Measurements from ENCODE around the gene ADAM10. TPM values are rescaled to one million over a fixed set of nuclear protein-coding genes. Genes with fewer than 3 reads are reported as not detected.

ADAM10 gene
- total RNA-seq, 1 experiment from 2014 or later, result 133 TPM

GRCh38 chr15:58682234-58682633 lies 67.3 kb downstream of the ADAM10 start (continued):
- TF ChIP-seq AFF4 (CRISPR knock-in tag; IDR thresholded peaks at IDR 0.05; ENCODE audit: borderline replicate concordance) (no peak), FOXK1 (CRISPR knock-in tag; IDR thresholded peaks at IDR 0.05) (no peak), E2F4 (CRISPR knock-in tag; IDR thresholded peaks at IDR 0.05; ENCODE audit: borderline replicate concordance, low read depth) (no peak), PREB (CRISPR knock-in tag; IDR thresholded peaks at IDR 0.05; ENCODE audit: borderline replicate concordance) (no peak), IRF1 (CRISPR knock-in tag; IDR thresholded peaks at IDR 0.05) (no peak), ZNF138 (CRISPR knock-in tag; conservative IDR thresholded peaks at IDR 0.05) (no peak)

GRCh38 chr15:58678683-58679082 lies 70.8 kb downstream of the ADAM10 start:
- Mint-ChIP-seq H3K4me3 (no peak overlapping the region), H3K27me3 (ENCODE audit: low read depth) (no peaks in the 10 kb centered on the region), H3K4me1 (no peaks in the 10 kb centered on the region), H3K36me3 (no peaks in the 10 kb centered on the region; the same call in 1 of the 2 replicates), H3K27ac (no peak overlapping the region), H3K9me3 (no peaks in the 10 kb centered on the region)
- TF ChIP-seq ATF3 (CRISPR knock-in tag; conservative IDR thresholded peaks at IDR 0.05) (no peak), ZNF671 (CRISPR knock-in tag; IDR thresholded peaks at IDR 0.05) (no peak)
- ChIA-PET CTCF (no interaction called here), POLR2A (no interaction called here)
- DNase-seq (ENCODE audit: low spot score) (no peak), ATAC-seq (no peak)

GRCh38 chr15:58677426-58677825 lies 72.1 kb downstream of the ADAM10 start:
- Mint-ChIP-seq H3K27me3 (ENCODE audit: low read depth) (no peaks in the 10 kb centered on the region), H3K4me1 (peaks cover 2% of the 10 kb centered on the region; the same call in 1 of the 2 replicates), H3K27ac (no peak overlapping the region), H3K36me3 (no peaks in the 10 kb centered on the region; the same call in 1 of the 2 replicates), H3K9me3 (no peaks in the 10 kb centered on the region), H3K4me3 (no peak overlapping the region)
- no peak for ATAC-seq
- ChIA-PET POLR2A (no interaction called here), CTCF (interaction anchor here (0.5 kb wide), 1 partner anchor 926 kb away, joined by 3 read pairs; no protein-coding TSS in a partner anchor)
- DNase-seq (ENCODE audit: low spot score), result no peak
- TF ChIP-seq SP1 (CRISPR knock-in tag; conservative IDR thresholded peaks at IDR 0.05), result no peak
- no peak for TF ChIP-seq NR3C1 (CRISPR knock-in tag; conservative IDR thresholded peaks at IDR 0.05; ENCODE audit: low read depth)
- no peak for TF ChIP-seq TCF7 (CRISPR knock-in tag; IDR thresholded peaks at IDR 0.05; ENCODE audit: low read depth)
- TF ChIP-seq GABPB1 (CRISPR knock-in tag; IDR thresholded peaks at IDR 0.05), result no peak
- no peak for TF ChIP-seq NR2C2 (CRISPR knock-in tag; IDR thresholded peaks at IDR 0.05)
- TF ChIP-seq ETV6 (CRISPR knock-in tag; IDR thresholded peaks at IDR 0.05), result no peak
- no peak for TF ChIP-seq HMGA2 (CRISPR knock-in tag; IDR thresholded peaks at IDR 0.05)
- TF ChIP-seq ZNF281 (CRISPR knock-in tag; IDR thresholded peaks at IDR 0.05), result no peak
- no peak for TF ChIP-seq E2F4 (CRISPR knock-in tag; IDR thresholded peaks at IDR 0.05; ENCODE audit: borderline replicate concordance, low read depth)
